Measurements from ENCODE around the gene GSTM5.
"Not testable (repeated sequence)": the region's sequence is repeated elsewhere in the genome, so short reads cannot be mapped to it uniquely, and the experiment has no call there.

The GSTM5 gene

GRCh38 chr1:109697066-109697465, 15.0 kb upstream of the GSTM5 start:
- H3K27ac ChIP-seq, result no peak overlapping the region
- TF ChIP-seq CTCF (conservative IDR thresholded peaks at IDR 0.05), result no peak

DNA sequence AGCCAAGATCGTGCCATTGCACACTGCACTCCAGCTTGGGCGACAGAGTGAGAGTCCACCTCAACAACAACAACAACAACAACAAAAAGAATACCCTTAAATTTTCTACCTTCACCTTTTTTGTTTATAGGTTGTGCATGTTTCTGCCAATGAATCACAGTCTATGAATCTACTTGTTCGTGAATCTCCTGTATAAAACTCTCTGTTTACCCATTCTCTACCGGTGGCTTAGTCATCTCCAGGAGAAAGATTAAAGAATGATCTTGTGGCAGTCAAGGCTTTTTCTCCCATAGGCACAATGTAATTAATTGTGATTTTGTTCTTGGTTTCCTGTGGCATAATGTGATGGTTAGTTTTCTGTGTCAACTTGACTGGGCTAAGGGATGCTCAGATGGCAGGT, 14.2 kb upstream of the GSTM5 start:
- not testable (repeated sequence) for H3K27ac ChIP-seq

- H3K27ac ChIP-seq, result not testable (repeated sequence)
Measured at GRCh38 chr1:109702940-109703339, 9.1 kb upstream of the GSTM5 start.

DNA sequence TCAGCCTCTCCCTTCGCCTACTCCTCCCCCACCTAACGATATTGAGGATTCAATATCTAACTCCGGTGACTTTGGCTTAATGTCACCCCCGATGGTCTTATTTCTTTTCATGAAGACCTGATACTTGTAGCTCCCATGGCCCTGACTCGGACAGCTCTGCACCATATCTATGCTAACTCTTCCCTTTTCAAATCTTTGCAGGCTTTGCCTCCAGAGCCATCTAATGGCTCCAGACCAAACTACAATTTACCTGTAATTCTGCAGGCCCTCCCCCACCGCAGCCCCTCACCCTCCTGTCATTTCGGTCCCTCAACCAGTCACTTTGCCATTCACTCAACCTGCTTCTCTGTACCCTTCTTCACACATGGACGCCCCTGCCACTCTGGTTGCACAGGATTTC, 7.9 kb upstream of the GSTM5 start:
- no peak overlapping the region for H3K27ac ChIP-seq
- TF ChIP-seq CTCF (conservative IDR thresholded peaks at IDR 0.05), result no peak

DNA sequence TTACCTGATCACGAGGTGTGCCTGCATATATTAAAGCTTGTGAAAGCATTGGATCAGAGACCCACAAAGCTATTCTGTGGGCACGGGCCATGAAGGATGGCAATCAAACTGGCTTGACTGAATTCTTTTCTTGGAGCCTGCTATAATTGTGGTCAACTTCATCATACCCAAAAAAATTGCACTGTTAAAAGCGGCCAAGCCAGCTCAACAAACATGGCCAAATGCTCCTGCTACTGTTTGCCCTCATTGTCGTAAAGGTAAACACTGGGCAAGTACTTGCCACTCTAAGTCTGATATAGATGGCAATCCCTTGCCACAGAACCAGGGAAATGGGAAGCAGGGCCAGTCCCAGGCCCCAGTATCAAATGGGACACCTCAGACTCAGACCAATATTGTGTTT, 6.6 kb upstream of the GSTM5 start:
- TF ChIP-seq CTCF (conservative IDR thresholded peaks at IDR 0.05), result no peak
- no peak overlapping the region for H3K27ac ChIP-seq

DNA sequence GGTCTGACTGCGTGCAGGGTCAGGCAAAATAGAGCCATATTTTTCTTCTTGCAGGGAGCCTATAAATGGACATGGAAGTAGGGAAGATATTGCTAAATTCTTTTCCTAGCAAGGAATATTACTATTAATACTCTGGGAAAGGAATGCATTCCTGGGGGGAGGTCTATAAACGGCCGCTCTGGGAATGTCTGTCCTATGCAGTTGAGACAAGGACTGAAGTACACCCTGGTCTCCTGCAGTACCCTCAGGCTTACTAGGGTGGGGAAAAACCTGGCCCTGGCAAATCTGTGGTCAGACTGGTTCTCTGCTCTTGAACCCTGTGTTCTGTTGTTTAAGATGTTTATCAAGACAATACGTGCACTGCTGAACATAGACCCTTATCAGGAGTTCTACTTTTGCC, 3.1 kb upstream of the GSTM5 start:
- not testable (repeated sequence) for H3K27ac ChIP-seq

- H3K27ac ChIP-seq, result not testable (repeated sequence)
Measured at GRCh38 chr1:109709822-109710221, 2.2 kb upstream of the GSTM5 start.

DNA sequence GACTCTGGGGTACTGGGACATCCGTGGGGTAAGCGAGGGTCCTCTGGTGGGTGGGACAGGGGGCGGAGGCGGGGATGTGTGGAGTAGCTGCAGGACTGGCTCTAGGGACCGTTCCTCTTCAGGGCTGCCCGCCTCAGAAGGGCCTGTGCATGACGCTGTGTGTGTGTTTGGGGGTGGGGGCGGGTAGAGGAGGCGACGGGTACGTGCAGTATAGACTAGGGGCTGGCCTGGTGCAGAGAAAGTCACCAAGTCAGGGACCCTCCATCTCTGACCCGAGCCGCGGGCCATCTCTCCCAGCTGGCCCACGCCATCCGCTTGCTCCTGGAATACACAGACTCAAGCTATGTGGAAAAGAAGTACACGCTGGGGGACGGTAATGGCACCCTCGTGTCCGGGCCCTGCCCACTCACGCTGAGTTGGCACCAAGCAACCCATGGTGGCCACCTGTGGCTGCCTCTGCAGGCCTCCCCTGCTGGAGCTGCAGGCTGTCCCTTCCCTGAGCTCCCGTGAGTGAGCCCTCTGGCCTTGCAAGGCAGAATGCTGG, 342 bp downstream of the GSTM5 start:
- no peak for TF ChIP-seq CTCF (conservative IDR thresholded peaks at IDR 0.05)
- no peak overlapping the region for H3K27ac ChIP-seq

- H3K27ac ChIP-seq, result no peak overlapping the region
- TF ChIP-seq CTCF (conservative IDR thresholded peaks at IDR 0.05), result no peak
Measured at GRCh38 chr1:109713636-109714035, 1.6 kb downstream of the GSTM5 start.

DNA sequence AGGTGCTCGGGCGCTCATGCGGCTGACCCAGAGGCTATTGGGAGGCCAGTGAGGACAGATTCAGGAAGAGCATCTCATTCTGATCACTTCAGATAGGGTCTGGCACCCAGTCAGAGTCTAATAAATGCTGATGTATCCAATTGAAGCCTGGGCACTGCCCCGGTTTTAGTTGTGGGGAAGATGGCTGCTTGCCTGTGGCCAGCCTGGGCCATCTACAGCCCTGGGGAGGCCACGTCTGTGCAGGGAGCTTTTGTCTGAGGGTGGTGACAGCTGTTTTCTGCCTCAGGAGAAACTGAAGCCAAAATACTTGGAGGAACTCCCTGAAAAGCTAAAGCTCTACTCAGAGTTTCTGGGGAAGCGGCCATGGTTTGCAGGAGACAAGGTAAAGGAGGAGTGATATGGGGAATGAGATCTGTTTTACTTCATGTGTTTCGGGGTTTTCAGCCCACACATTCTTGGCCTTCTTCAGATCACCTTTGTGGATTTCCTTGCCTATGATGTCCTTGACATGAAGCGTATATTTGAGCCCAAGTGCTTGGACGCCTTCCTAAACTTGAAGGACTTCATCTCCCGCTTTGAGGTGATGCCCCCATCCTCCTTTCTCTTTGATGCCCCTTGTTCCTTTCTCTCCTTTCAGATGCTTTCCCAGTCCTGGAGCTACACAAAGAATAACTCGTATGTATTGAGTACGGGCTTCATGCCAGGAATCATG, 2.8 kb downstream of the GSTM5 start:
- no peak for TF ChIP-seq CTCF (conservative IDR thresholded peaks at IDR 0.05)
- no peak overlapping the region for H3K27ac ChIP-seq
